ENCODE data around the gene HOTAIR.
A peak's percentile ranks its signal among the peaks of the same experiment; 100 is the strongest.

The HOTAIR gene

DNA sequence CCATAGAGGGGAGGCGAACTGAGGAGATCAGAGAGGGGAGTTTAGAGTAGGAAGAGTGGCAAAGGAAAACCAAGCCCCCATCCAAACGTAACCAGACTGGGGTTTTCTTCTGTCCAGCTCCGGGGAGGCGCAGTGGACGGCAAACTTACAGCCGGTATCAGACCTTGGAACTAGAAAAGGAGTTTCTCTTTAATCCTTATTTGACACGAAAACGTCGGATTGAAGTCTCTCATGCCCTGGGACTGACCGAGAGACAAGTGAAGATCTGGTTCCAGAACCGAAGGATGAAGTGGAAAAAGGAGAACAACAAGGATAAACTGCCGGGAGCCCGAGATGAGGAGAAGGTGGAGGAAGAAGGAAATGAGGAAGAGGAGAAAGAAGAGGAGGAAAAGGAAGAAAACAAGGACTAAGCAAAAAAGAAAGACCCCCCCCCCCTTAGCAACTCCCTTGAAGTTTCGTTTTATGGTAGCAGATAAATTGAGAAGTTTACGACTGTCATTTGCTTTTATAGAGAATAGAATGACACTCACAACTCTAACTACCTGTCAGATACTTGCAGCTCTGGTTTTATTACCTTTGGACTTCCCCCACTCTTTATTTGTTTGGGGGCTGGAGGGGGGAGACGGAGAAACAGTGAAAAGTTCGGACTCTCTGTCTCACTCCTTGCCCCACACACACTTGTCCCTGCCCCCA lies 36.4 kb upstream of the HOTAIR start:
- no peaks in the 10 kb centered on the region for H3K36me3 ChIP-seq (ENCODE audit: control insufficient read depth in 5 of 5, insufficient read depth in 5 of 5, low read length in 5 of 5)
- peaks cover 1 to 76% (median 67%) of the 10 kb centered on the region in 5 donors for H3K4me1 ChIP-seq (ENCODE audit: control insufficient read depth in 5 of 5, insufficient read depth in 5 of 5, low read length in 5 of 5)
- H3K9me3 ChIP-seq (ENCODE audit: control insufficient read depth in 5 of 5, low read length in 5 of 5): no peaks in the 10 kb centered on the region
- H3K27me3 ChIP-seq (ENCODE audit: control insufficient read depth in 5 of 5, insufficient read depth in 4 of 5, low read length in 5 of 5): peaks cover 2 to 34% (median 8%) of the 10 kb centered on the region in 5 donors
- peak overlapping the region; percentile 50 to 76 (median 68) for H3K4me3 ChIP-seq (ENCODE audit: low read depth in 1 of 5, low read length in 5 of 5)
- H3K9ac ChIP-seq (ENCODE audit: low read length in 5 of 5): peak overlapping the region in 3 of 5 donors; percentile 57 to 81 (median 81)
- peak overlapping the region; percentile 87 for H3K27ac ChIP-seq (ENCODE audit: low read depth, low read length)

DNA sequence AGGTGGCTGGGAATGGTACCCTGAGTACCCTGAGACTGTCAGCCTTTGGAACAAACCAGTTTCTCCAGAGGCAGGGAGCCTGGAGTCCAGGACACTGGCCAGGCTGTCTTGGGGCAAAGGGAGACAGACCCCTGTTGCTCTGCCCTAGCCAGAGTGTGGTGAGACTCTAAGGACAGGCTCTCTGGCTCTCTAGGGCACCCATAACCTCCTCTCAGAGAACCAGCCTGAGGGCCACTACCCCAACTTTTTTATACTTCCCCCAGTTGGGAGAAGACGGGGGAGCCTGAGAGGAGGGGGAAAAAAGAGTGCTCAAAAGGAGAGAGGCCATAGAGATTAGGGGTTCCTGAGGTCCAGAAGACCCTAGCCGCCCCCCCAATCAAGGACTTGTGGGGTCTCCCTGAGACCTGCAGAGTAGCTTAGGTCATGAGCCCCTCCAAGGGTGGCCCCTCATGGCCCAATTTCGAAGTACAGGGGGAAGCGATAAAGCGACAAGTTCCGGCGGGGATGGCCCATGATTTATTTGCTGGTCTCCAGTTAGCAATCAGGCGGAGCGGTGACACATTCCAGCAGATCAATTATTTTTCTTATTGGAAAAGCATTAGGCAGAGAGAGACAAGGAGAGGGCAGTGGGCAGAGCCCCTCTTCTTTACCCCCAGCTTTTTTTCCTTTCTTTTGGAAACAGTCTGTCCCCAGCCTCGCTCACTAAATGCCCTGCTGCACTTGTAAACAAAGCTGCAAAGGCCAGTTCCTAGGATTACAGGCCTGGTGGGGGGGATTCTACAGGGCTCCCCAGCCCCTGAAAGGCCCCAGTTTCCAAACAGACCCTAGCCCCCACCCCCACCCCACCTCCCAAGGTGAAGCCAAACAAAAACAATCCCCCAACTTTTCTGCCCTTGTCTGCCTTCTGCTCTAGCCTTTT lies 35.6 kb upstream of the HOTAIR start:
- H3K9me3 ChIP-seq (ENCODE audit: control insufficient read depth in 5 of 5, low read length in 5 of 5): no peaks in the 10 kb centered on the region
- peaks cover 1 to 82% (median 72%) of the 10 kb centered on the region in 5 donors for H3K4me1 ChIP-seq (ENCODE audit: control insufficient read depth in 5 of 5, insufficient read depth in 5 of 5, low read length in 5 of 5)
- H3K4me3 ChIP-seq (ENCODE audit: low read depth in 1 of 5, low read length in 5 of 5): peak overlapping the region; percentile 50 to 76 (median 68)
- peaks cover 2 to 37% (median 6%) of the 10 kb centered on the region in 5 donors for H3K27me3 ChIP-seq (ENCODE audit: control insufficient read depth in 5 of 5, insufficient read depth in 4 of 5, low read length in 5 of 5)
- H3K9ac ChIP-seq (ENCODE audit: low read length in 5 of 5): peak overlapping the region in 4 of 5 donors; percentile 39 to 81 (median 69)
- H3K36me3 ChIP-seq (ENCODE audit: control insufficient read depth in 5 of 5, insufficient read depth in 5 of 5, low read length in 5 of 5): no peaks in the 10 kb centered on the region
- H3K27ac ChIP-seq (ENCODE audit: low read depth, low read length): peak overlapping the region; percentile 87

DNA sequence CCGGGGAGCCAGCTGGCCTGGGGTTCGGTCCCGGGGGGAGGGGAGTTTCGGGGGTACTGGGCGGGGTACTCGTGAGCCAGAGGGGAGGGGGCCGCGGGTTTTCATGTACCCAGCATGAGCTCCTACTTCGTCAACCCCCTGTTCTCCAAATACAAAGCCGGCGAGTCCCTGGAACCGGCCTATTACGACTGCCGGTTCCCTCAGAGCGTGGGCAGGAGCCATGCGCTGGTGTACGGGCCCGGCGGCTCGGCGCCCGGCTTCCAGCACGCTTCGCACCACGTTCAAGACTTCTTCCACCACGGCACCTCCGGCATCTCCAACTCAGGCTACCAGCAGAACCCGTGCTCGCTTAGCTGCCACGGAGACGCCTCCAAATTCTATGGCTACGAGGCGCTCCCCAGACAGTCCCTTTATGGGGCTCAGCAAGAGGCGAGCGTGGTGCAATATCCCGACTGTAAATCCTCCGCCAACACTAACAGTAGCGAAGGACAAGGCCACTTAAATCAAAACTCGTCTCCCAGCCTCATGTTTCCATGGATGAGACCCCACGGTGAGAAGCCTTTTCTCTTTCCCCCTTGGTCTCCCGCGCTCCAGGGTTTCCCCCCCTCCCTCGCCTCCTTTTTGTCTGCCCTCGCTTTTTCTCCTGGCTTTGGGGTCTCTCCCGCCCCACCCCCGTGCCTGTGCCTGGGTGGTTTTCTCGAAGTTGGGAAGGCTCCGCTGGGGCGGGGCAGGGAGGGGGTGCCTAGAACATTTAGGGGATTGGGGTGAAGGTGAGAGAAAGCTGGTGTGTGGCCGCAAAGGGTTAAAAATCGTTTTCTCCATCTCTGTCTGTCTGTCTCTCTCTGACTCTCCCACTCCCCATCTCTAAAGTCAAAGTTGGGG lies 34.7 kb upstream of the HOTAIR start:
- Histone ChIP-seq H3K9ac (ENCODE audit: low read length in 5 of 5) (peak overlapping the region; percentile 22 to 81 (median 57)), H3K27me3 (ENCODE audit: control insufficient read depth in 5 of 5, insufficient read depth in 4 of 5, low read length in 5 of 5) (peaks cover 4 to 44% (median 10%) of the 10 kb centered on the region in 5 donors), H3K27ac (ENCODE audit: low read depth, low read length) (peak overlapping the region; percentile 87), H3K4me3 (ENCODE audit: low read depth in 1 of 5, low read length in 5 of 5) (peak overlapping the region; percentile 50 to 76 (median 68)), H3K9me3 (ENCODE audit: control insufficient read depth in 5 of 5, low read length in 5 of 5) (no peaks in the 10 kb centered on the region), H3K36me3 (ENCODE audit: control insufficient read depth in 5 of 5, insufficient read depth in 5 of 5, low read length in 5 of 5) (no peaks in the 10 kb centered on the region), H3K4me1 (ENCODE audit: control insufficient read depth in 5 of 5, insufficient read depth in 5 of 5, low read length in 5 of 5) (peaks cover 1 to 83% (median 75%) of the 10 kb centered on the region in 5 donors)

DNA sequence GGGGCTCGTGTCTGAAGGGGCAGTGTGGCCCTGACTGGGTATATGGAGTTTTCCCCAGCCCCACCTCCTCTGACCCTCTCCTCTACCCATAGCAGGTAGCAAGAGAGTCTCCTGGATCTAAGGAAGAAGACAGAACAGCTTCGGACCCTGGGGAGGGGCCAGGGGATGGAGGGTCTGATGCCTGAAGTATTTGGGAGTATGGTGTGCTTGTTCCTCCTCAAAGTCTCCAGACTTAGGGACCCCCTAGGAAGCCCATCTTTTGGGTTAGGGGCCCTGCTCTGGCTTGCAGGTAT lies 33.5 kb upstream of the HOTAIR start:
- no peak overlapping the region for H3K4me3 ChIP-seq (ENCODE audit: low read depth in 1 of 5, low read length in 5 of 5)
- peak overlapping the region; percentile 57 for H3K27ac ChIP-seq (ENCODE audit: low read depth, low read length)
- H3K9me3 ChIP-seq (ENCODE audit: control insufficient read depth in 5 of 5, low read length in 5 of 5): no peaks in the 10 kb centered on the region
- peaks cover 4 to 46% (median 12%) of the 10 kb centered on the region in 5 donors for H3K27me3 ChIP-seq (ENCODE audit: control insufficient read depth in 5 of 5, insufficient read depth in 4 of 5, low read length in 5 of 5)
- no peak overlapping the region for H3K9ac ChIP-seq (ENCODE audit: low read length in 5 of 5)
- H3K4me1 ChIP-seq (ENCODE audit: control insufficient read depth in 5 of 5, insufficient read depth in 5 of 5, low read length in 5 of 5): peaks cover 3 to 83% (median 78%) of the 10 kb centered on the region in 5 donors
- H3K36me3 ChIP-seq (ENCODE audit: control insufficient read depth in 5 of 5, insufficient read depth in 5 of 5, low read length in 5 of 5): no peaks in the 10 kb centered on the region

DNA sequence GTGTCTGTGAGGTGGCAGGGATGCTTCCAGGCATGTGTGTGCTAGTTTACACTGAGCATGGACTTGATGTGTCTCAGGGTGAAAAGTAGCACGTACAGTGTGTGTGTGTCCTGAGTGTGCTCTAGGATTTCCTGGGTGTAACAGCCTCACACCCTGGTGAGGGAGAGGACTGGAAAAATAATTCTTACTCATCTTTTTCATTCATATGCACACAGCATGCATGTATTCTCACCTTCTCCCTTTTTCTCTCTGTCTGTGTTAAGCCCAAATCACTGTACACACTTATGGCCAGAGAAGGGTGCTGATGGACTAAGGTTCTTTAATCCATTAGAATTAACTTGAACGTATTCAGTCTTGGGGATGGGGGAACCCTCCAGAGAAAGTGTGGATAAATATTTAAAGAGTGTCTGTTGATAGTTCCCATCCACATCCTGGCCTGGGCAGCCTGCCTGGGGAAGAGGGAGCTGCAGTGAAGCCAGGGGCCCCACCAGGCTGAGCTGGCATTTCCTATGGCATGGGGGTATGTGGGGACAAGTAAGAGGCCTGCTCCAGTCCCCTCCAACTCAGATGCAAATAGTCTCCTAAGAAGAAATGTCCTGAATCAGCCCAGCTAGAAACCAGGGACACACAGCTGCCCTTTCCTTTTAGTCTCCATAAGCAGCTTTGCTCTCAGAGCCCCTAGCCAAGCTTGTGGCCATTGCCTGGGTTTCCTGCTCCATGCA lies 32.9 kb upstream of the HOTAIR start:
- Histone ChIP-seq H3K27me3 (ENCODE audit: control insufficient read depth in 5 of 5, insufficient read depth in 4 of 5, low read length in 5 of 5) (peaks cover 4 to 42% (median 15%) of the 10 kb centered on the region in 5 donors), H3K36me3 (ENCODE audit: control insufficient read depth in 5 of 5, insufficient read depth in 5 of 5, low read length in 5 of 5) (no peaks in the 10 kb centered on the region), H3K4me1 (ENCODE audit: control insufficient read depth in 5 of 5, insufficient read depth in 5 of 5, low read length in 5 of 5) (peaks cover 3 to 83% (median 78%) of the 10 kb centered on the region in 5 donors), H3K4me3 (ENCODE audit: low read depth in 1 of 5, low read length in 5 of 5) (no peak overlapping the region), H3K9ac (ENCODE audit: low read length in 5 of 5) (peak overlapping the region in 1 of 5 donors; percentile 1), H3K9me3 (ENCODE audit: control insufficient read depth in 5 of 5, low read length in 5 of 5) (no peaks in the 10 kb centered on the region), H3K27ac (ENCODE audit: low read depth, low read length) (peak overlapping the region; percentile 57)

GRCh38 chr12:54006559-54007220 lies 31.9 kb upstream of the HOTAIR start:
- peaks cover 3 to 92% (median 83%) of the 10 kb centered on the region in 5 donors for H3K4me1 ChIP-seq (ENCODE audit: control insufficient read depth in 5 of 5, insufficient read depth in 5 of 5, low read length in 5 of 5)
- H3K27ac ChIP-seq (ENCODE audit: low read depth, low read length): peak overlapping the region; percentile 82
- peaks cover 4 to 44% (median 15%) of the 10 kb centered on the region in 5 donors for H3K27me3 ChIP-seq (ENCODE audit: control insufficient read depth in 5 of 5, insufficient read depth in 4 of 5, low read length in 5 of 5)
- H3K9ac ChIP-seq (ENCODE audit: low read length in 5 of 5): peak overlapping the region; percentile 35 to 92 (median 75)
- H3K36me3 ChIP-seq (ENCODE audit: control insufficient read depth in 5 of 5, insufficient read depth in 5 of 5, low read length in 5 of 5): no peaks in the 10 kb centered on the region
- H3K9me3 ChIP-seq (ENCODE audit: control insufficient read depth in 5 of 5, low read length in 5 of 5): no peaks in the 10 kb centered on the region
- peak overlapping the region; percentile 51 to 72 (median 62) for H3K4me3 ChIP-seq (ENCODE audit: low read depth in 1 of 5, low read length in 5 of 5)

GRCh38 chr12:54005853-54006558 lies 31.3 kb upstream of the HOTAIR start:
- Histone ChIP-seq H3K9ac (ENCODE audit: low read length in 5 of 5) (peak overlapping the region; percentile 35 to 92 (median 79)), H3K4me1 (ENCODE audit: control insufficient read depth in 5 of 5, insufficient read depth in 5 of 5, low read length in 5 of 5) (peaks cover 5 to 92% (median 83%) of the 10 kb centered on the region in 5 donors), H3K36me3 (ENCODE audit: control insufficient read depth in 5 of 5, insufficient read depth in 5 of 5, low read length in 5 of 5) (no peaks in the 10 kb centered on the region), H3K4me3 (ENCODE audit: low read depth in 1 of 5, low read length in 5 of 5) (peak overlapping the region; percentile 51 to 72 (median 62)), H3K9me3 (ENCODE audit: control insufficient read depth in 5 of 5, low read length in 5 of 5) (no peaks in the 10 kb centered on the region), H3K27me3 (ENCODE audit: control insufficient read depth in 5 of 5, insufficient read depth in 4 of 5, low read length in 5 of 5) (peaks cover 4 to 44% (median 17%) of the 10 kb centered on the region in 5 donors), H3K27ac (ENCODE audit: low read depth, low read length) (peak overlapping the region; percentile 82)

DNA sequence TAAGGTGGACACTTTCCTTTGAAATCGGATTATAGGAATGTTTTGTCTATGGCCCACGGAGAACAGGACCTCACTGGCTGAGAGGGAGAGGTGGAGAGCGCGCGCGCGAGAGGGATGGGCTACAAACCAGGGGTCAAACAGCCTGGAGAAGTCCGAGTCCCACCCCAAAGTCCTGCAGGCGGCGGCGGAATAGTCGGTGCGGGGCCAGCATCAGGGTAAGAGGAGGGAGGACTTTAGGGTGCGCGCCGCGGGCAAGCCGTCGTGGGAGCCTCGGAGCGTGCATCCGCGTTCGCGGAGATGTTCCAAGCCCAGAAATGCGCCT lies 30.7 kb upstream of the HOTAIR start:
- Histone ChIP-seq H3K27ac (ENCODE audit: low read depth, low read length) (peak overlapping the region; percentile 78), H3K27me3 (ENCODE audit: control insufficient read depth in 5 of 5, insufficient read depth in 4 of 5, low read length in 5 of 5) (peaks cover 4 to 44% (median 22%) of the 10 kb centered on the region in 5 donors)

More for the DNA sequence above, 30.7 kb upstream of the HOTAIR start:
- Histone ChIP-seq H3K4me1 (ENCODE audit: control insufficient read depth in 5 of 5, insufficient read depth in 5 of 5, low read length in 5 of 5) (peaks cover 4 to 93% (median 83%) of the 10 kb centered on the region in 5 donors), H3K9me3 (ENCODE audit: control insufficient read depth in 5 of 5, low read length in 5 of 5) (no peaks in the 10 kb centered on the region), H3K9ac (ENCODE audit: low read length in 5 of 5) (peak overlapping the region; percentile 44 to 92 (median 79)), H3K36me3 (ENCODE audit: control insufficient read depth in 5 of 5, insufficient read depth in 5 of 5, low read length in 5 of 5) (no peaks in the 10 kb centered on the region), H3K4me3 (ENCODE audit: low read depth in 1 of 5, low read length in 5 of 5) (peak overlapping the region; percentile 51 to 62 (median 58))
